ENCODE results near the gene DENND1A.

The DENND1A gene

GRCh38 chr9:123927625-123928532 lies 2.0 kb downstream of the DENND1A start:
- Histone ChIP-seq H3K4me1 (peaks cover 0 to 20% (median 13%) of the 10 kb centered on the region in 4 donors), H3K27ac (no peak overlapping the region), H3K36me3 (no peaks in the 10 kb centered on the region), H3K9me3 (no peaks in the 10 kb centered on the region), H3K27me3 (no peaks in the 10 kb centered on the region), H3K4me3 (no peak overlapping the region)
- intact Hi-C loops (cut with DNase I; ENCODE audit: low total_unique reads), result loop anchor here (10.0 kb wide), 1 partner anchor 203 kb away; no protein-coding TSS in a partner anchor
- no peak for DNase-seq
- TF ChIP-seq CTCF (IDR thresholded peaks at IDR 0.05), result no peak

- H3K4me1 ChIP-seq, result peaks cover 0 to 20% (median 13%) of the 10 kb centered on the region in 4 donors
- no peak for TF ChIP-seq CTCF (IDR thresholded peaks at IDR 0.05)
- no peaks in the 10 kb centered on the region for H3K9me3 ChIP-seq
- intact Hi-C loops (cut with DNase I; ENCODE audit: low total_unique reads), result loop anchor here (10.0 kb wide), 1 partner anchor 202 kb away; no protein-coding TSS in a partner anchor
- no peak overlapping the region for H3K4me3 ChIP-seq
- H3K27me3 ChIP-seq, result no peaks in the 10 kb centered on the region
- no peak overlapping the region for H3K27ac ChIP-seq
- DNase-seq, result no peak
- H3K36me3 ChIP-seq, result no peaks in the 10 kb centered on the region
Measured at GRCh38 chr9:123926941-123927340, 3.0 kb downstream of the DENND1A start.

- TF ChIP-seq CTCF (IDR thresholded peaks at IDR 0.05), result no peak
- intact Hi-C loops (cut with DNase I; ENCODE audit: low total_unique reads), result loop anchor here (10.0 kb wide), 1 partner anchor 201 kb away; no protein-coding TSS in a partner anchor
- DNase-seq, result no peak
- Histone ChIP-seq H3K27ac (no peak overlapping the region), H3K4me1 (peaks cover 0 to 20% (median 13%) of the 10 kb centered on the region in 4 donors), H3K4me3 (no peak overlapping the region), H3K9me3 (no peaks in the 10 kb centered on the region), H3K36me3 (no peaks in the 10 kb centered on the region), H3K27me3 (no peaks in the 10 kb centered on the region)
Measured at GRCh38 chr9:123925819-123926218, 4.1 kb downstream of the DENND1A start.

GRCh38 chr9:123925161-123925560 lies 4.8 kb downstream of the DENND1A start:
- H3K4me3 ChIP-seq, result no peak overlapping the region
- DNase-seq, result no peak
- no peaks in the 10 kb centered on the region for H3K36me3 ChIP-seq
- H3K27me3 ChIP-seq, result no peaks in the 10 kb centered on the region
- TF ChIP-seq CTCF (IDR thresholded peaks at IDR 0.05), result no peak
- no peak overlapping the region for H3K27ac ChIP-seq
- no peaks in the 10 kb centered on the region for H3K9me3 ChIP-seq
- intact Hi-C loops (cut with DNase I; ENCODE audit: low total_unique reads), result loop anchor here (10.0 kb wide), 1 partner anchor 200 kb away; no protein-coding TSS in a partner anchor
- H3K4me1 ChIP-seq, result peaks cover 0 to 20% (median 12%) of the 10 kb centered on the region in 4 donors

- Histone ChIP-seq H3K27me3 (no peaks in the 10 kb centered on the region), H3K36me3 (no peaks in the 10 kb centered on the region), H3K4me1 (peaks cover 0 to 20% (median 11%) of the 10 kb centered on the region in 4 donors), H3K27ac (no peak overlapping the region), H3K9me3 (no peaks in the 10 kb centered on the region), H3K4me3 (no peak overlapping the region)
- intact Hi-C loops (cut with DNase I; ENCODE audit: low total_unique reads), result loop anchor here (10.0 kb wide), 1 partner anchor 200 kb away; no protein-coding TSS in a partner anchor
- no peak for TF ChIP-seq CTCF (IDR thresholded peaks at IDR 0.05)
- DNase-seq, result no peak
Measured at GRCh38 chr9:123924727-123925126, 5.2 kb downstream of the DENND1A start.

All from tibial artery (tissue), 4 donors.